HuH-7 (cell line): ENCODE measurements around the gene AP5Z1.

Source experiments
- DNase-seq: peaks from one replicate; pipeline ENCODE4 v3.0.0; 2011; ENCODE audit warnings: low spot score

AP5Z1 gene

DNA sequence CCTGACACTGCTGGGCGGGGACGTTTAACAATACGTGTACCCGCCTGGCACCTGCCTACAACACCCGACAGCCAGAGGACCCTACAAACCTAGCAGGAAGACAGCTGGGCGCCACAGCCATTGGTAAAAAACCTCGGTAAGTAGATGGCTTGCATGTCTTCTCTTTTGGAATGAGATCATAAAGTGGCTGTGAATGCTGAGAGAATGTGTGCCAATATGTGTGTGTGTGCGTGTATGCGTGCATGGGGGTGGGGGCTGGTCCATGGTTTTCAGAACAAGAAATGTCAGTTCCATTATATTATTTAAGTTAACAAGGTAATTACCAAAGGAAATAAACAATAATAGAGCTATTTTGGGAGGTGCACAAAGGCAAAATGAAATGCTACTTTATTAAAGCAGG lies 47.3 kb downstream of the AP5Z1 start:
- no peak for DNase-seq

DNA sequence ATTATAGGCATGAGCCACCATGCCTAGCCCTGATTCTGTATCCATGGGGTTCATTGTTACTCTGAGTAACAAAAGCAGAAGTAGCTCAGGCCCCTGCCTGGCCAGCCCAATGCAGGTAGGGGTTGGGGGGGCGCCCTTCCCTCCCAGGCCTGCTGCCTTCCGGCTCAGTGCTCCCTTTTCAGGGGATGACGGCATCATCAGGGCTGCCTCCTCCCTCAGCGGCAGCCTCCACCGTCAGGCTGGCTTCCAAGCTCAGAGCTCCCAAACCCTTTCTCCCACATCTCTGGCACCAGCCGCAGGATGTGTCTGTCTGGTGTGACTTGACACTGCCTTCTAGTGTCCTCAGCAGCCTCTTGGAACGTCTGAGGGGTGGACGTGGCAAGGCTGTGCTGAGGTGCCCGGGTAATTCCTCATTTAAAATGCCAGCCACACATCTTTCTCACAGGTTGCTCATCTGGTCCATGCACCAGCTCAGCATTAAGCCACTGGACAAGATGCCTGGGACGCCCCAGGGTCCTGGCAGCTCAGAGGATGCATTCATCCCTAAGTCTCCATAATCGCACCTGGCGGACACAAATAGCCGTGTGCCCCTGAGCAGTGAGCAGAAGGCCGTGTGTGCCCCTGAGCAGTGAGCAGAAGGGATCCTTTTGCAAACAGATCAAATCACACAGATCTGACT lies 48.2 kb downstream of the AP5Z1 start:
- DNase-seq = no peak

DNA sequence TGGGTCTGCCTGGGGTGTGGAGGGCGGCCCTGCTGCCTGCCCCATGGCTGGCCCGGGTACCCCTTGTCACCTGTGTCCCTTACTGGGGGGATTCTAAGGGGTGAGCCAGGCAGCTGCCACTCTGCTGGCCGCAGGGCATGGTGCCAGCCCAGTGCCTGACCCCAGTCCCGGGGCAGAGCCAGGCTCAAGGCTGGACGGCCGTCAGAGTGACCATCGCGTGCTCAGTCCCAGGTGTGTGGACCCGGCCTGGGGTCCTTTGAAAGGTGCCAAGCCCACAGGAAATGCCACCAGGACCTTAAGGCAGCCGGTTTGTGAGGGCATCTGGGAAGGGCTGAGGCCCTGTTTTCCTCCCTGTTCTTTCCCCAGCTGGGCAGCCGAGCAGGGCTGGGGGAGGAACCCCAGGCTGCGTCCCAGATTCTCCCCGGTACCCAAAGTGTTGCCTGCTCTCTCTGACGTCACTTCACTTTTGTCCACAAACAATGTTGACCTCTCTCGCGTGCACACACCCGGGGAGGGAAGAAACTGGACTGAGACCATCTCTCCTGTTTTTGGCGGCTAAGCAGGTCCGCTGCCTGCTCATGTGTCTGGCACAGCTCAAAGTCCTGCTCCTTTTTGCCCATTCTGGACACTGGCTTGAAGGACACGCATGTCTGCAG lies 48.8 kb downstream of the AP5Z1 start:
- no peak for DNase-seq

DNA sequence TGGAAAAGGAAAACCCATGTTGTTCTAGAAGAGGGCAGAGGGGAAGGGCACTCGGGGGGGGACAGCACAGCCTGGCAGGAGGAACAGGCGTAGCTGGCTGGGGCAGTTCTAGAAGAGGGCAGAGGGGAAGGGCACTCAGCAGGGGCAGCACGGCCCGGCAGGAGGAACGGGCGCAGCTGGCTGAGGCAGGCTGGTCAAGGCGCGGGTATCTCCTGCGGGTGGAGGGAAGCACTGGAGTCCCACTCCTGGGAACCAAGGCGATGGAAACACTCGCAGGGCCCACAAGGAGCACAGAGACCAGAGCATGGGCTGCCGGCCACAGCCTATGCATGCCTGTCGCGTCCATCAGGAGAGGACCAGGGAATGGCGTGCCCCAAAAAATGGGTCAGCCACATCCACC lies 49.7 kb downstream of the AP5Z1 start:
- DNase-seq = no peak

DNA sequence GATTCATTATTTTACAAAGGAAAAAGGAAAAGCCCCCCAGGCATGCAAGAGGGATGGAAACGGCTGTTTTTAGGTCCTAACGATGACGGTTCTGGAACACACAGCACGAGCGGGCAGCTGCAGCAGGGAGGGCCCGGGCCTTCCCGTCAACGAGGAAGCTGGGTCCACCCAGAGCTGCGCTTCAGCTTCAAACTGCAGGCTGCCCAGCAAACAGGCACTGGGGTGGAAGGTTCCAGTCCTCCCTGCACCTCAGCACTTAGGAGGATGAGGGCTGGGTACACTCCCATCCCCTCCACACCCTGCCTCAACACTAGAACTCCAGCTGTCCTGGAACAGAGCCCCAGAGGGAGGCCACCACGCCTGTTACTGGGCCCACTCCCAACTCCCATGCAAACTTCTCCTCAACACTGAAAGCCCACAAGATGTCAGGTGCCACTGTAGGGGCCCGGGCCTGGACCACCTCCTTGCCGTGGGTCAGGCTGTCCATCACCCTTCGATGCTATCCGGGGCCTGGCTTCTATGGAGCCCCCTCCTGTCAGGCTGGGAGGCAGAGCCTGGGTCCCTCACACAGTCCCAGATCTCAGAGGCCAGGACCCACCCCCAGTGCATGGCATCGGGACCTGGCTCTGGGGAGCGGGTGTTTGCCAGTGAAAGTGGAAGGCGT lies 53.4 kb downstream of the AP5Z1 start:
- no peak for DNase-seq

DNA sequence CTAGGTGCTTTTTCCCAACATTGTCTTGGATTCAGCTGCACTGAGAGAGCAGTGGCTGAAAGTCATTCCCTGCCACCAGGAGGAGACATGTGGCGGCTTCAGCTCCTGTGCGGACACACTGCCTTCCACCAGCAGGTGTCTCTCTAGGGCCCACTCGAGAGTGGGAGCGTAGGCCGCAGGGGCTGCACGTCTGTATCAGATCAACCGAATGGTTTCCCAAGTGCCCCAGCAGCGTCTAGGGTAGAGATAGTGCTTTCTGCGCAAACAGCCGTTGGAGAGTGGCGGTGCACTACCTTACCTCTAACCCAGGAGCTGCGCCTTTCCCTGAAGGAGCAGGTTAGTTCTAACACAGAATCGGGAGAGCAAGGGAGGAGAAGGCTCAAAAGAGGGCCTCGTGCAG lies 54.8 kb downstream of the AP5Z1 start:
- DNase-seq = peak; percentile 92

DNA sequence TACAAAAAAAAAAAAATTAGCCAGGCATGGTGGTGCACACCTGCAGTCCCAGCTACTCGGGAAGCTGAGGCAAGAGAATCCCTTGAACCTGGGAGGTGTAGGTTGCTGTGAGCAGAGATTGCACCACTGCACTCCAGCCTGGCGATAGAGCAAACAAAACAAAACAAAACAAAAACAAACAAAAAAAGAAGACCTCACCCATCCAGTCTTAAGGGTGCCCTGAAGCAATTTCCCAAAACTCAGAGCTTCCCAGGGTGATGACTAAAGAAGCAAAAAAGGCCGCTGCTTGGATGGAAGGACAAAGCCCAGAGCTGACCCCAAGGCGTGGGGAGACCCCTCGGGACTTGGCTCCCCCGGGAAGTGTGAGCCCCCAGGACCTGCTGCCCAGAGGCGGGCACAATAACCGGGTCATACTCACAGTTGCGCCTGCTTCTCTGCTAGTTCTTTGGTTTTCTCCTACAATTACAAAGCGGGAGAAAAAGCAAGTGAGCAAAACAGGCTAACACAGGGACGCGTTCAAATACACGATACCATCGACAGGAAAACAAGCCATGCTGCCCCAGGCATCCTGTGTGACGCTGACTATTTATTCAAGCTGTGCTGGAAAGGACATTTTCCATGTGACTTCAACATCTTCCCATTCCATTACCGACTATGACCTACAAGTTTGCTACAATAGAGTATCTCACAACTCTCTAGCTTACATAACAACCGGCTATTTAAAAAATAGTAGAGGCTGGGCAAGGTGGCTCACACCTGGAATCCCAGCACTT lies 56.5 kb downstream of the AP5Z1 start:
- DNase-seq = no peak

DNA sequence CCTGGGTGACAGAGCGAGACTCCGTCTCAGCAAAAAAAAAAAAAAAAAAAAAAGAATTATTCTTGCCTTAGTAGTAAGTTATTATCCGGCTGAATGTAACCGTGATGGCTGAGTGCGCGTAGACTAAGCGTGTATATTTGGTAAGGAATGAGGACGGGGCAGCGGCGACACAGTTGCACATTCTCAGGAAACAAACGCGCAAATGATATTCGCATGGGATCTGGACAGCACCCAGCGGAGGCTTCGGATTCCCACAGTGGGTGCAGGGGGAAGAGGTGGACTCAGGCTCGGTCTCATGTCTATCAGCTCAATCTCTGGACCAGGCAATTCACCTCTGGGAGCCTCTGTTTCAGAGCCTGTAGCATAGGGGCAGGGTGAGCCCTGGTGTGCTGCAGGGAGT lies 57.3 kb downstream of the AP5Z1 start:
- DNase-seq = no peak

DNA sequence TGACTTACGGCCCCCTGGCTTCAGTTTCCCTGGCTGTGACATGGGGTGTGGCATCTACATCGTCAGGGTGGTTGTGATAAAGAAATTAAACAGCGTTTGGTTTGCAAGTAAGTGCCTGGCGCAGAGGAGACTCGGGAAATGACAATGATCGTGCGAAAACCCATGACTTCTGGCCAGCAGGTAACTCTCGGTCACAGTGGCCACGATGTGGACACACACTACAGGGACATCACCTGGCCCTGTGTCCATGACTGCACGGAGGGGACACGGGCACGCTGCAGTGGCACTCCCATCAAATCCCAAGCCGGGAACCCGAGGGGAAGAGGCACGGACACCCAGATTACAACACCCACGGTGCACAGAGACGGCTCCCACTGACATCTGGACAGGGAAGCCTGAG lies 57.8 kb downstream of the AP5Z1 start:
- DNase-seq = no peak

DNA sequence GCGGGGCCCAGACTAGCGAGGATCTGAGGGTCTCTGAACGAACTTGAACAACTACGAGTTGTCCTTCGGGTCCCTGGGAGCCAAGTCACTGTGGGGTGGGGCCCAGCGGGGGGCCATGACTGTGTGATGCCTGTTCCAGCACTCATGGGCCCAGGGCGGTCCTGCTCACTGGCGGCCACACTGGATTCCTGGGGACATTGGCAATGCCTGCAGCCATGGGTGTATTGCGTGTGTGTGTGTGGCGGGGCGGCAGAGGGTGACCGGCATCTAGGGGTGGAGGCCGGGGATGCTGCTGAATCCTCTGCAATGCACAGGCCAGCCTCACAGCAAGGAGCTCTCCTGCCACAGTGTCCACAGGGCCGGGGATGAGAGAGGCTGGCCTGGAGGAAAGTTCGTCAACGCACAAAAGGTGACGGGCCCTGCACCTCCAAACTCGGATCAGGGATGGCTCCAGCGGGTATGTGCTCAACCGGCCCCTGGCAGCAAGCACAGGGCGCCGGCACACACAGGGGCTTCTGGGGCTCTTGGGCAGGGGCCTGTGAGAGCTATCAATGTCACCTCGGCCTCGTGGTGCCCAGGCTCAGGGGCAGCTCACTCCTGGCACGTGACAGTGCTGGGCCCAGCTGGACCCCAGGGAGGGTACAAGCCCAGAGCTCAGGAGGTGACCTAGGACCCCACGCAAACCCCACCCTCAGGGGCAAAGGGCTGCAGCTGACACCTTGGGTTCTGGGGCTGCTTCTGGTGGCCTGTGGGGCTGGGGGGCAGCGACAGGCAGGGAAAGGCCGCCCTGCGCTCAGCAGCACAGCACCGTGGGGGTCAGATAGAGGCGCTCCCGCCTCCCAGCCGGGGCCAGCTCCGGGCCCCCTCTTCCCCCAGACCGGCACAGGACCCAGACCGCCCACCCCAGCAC lies 58.5 kb downstream of the AP5Z1 start:
- DNase-seq = no peak

DNA sequence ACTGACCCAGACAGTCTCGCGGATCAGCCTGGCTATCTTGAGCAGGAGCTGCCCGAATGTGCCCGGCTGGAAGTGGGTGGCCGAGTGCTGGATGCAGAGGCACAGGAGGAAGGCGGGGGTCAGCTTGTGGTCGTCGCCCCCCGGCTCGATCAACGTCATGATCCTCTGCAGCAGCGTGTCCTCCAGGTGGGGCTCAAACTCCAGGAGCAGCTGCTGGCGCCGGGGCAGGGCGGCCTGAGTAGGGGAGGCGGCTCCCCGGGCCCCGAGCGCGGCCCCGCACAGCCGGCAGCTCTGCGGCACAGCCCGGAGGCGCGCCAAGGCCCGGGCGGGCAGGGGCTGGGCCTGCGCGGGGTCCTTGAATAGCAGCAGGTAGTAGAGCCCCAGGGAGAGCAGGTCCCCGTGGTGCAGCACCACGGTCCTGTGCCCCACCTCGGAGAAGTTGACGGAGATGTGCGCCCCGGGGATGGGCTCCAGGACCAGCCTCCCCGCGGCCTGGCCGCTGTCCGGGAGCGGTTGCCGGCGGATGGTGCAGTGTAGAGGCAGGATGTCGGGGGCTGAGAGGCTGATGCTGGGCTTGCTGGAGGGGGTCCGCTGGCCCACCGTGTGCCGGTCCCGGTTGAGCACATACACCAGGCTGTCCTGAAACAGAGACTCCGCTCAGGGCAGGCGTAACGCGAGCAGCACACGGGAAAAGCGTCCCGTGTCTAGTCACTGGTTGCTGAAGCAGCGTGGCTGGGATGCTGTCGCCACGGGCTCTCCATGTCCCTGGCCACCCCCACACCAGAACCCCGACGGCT lies 59.4 kb downstream of the AP5Z1 start:
- no peak for DNase-seq

DNA sequence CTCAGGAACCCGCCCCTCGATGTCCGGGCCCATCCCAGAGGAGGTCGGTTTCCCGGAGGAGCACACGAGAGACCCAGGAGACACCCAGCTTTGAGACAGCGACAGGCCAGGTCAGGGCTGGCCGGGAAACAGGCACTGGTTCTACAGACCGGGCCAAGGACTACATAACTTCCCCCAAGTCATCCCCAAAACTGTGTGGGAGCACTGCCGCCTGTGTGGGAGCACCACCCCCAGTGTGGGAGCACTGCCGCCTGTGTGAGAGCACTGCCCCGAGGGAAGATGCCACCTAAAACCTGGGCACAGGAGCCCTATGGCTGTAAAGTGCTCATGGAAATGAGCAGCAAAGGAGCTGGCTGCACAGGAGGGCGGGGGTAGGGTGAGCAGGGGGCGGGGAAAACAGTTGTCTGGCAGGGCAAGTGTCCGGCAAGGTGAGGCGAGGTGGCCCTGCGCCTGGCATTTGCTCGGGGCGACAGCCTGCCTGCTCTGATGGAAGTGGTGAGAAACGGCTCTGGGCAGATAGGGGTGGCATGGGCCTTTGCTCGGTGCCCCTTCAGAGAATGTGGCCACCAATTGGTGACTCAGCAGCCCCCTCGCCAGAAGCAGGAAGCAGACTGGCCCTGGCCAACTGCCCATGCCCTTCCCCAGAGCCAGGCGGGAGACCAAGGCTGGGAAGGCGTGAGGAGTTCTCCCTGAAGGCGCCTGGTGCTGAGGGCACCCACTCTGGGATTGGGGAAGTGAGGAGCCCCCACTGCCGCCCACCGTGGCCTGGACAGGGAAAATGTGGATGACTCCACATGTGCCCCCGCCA lies 60.2 kb downstream of the AP5Z1 start:
- no peak for DNase-seq

DNA sequence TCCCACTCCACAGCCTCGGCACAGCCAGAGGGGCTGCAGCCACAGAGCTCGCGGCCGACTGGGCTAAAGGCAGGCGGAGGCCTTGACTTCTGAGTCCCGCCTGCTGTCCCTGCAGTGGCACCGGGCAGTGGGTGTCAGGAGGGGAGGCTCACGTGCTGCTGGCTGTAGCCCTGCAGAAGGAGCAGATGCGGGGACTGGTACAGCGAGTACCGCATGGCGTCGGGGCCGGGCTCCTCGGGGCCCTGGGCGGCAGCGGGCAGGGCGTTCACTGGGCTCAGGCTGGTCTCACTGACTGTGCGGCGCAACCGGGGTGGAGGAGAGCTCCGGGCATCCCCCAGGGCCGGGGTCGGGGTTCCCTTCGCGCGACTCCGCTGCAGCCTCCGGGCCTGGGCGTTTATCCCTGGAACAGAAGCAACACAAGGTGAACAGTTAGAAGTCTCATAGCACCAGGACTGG lies 60.8 kb downstream of the AP5Z1 start:
- DNase-seq = no peak

DNA sequence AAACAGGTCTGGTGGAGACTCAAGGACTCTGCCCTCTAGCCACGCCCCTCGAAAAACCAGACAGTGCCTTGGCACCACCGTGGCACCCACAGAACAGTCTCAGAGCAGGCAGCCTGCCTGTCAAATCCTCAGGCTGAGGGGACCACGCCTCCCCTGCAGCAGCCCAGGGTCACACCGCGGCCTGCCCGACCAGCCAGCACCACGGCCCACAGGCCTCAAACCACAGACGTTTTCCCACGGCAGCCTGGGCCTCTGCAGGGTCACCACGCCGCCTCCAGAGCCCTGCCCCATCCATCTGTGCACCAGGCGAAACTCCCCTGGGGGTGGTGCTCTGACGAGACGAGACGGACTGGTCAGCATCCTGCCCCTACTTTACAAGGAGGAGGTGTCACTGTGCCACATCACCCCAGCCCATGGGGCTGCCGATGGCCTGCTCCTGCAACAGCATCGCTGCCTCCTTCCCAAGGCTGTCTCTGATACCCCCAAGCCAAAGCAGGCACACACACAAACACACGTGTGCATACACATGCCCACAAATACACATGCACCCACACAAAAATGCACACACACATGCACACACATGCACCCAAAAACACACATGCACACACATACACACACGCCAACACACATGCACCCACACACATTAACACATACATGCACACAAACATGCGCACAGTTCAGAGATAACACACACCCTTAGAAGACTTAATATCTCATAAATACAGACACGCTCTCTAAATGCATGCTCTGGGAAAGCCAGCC lies 61.8 kb downstream of the AP5Z1 start:
- DNase-seq = no peak

DNA sequence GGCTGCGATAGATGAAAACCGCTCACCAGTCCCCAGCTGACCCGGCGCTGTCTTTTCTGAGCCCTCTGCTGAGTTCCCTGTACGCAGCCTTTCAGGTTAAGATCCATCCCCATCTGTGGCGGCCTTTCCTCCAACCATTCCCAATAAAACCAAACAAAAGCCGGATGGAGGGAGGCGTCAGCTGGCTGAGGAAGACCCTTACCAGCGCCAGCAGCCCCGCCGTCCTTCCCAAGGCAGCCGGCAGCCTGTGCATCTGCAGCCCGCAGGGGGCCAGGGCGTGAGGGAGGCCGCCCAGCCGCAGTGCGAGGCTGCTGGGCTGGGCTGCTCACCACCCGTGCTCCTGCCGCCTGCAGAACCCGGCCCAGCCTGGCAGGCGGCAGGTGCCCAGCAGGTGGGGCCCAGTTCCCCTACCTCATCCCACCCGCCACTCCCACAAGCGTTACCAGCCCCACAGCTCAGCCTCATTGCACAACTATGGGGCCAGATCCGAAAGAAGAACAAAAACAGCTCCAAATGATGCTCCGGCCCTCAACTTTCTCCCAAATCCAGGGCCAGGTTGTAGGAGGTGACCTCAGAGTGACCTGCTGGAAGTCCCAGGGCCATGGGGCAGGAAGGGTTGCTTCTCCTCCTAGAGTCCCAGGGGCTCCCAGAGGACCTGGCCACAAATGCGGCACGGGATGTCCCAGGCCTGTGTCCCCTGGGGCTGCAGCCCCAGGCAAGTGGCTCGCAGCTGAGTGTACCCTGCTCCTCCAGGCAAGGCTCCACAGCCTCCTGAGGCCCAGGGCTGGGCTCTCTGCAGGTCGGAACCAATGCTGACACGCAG lies 62.6 kb downstream of the AP5Z1 start:
- DNase-seq = no peak

DNA sequence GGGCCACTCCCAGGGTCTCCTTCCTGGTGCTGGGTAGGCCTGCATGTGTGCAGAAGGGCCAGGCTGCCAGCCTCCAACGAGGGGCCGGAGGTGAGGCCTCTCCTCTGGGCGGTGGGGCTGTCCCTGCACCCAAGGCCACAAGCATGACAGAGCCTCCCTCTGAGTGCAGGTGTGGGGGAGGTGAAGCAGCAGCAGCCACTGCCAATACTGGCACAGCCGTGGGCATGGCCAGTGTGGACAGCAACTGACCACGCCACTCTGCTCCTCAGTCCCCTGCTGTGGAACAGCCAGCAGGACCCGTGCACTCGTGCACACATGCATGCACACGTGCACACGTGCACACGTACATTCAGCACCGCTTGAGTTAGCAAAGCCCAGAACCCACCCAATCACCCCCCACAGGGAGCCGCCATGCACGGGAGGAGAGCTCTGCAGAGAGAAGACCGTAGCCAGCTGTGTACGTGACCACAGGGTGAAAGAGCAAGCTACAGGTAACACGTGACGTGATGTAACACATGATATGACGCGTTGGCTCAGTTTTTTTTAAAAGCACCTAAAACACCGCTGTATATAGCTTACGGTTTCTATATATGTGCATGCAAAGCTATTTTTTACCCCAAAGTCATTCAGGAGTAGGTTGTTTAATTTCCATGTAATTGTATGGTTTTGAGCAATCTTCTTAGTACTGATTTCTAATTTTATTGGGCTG lies 63.4 kb downstream of the AP5Z1 start:
- DNase-seq = no peak

DNA sequence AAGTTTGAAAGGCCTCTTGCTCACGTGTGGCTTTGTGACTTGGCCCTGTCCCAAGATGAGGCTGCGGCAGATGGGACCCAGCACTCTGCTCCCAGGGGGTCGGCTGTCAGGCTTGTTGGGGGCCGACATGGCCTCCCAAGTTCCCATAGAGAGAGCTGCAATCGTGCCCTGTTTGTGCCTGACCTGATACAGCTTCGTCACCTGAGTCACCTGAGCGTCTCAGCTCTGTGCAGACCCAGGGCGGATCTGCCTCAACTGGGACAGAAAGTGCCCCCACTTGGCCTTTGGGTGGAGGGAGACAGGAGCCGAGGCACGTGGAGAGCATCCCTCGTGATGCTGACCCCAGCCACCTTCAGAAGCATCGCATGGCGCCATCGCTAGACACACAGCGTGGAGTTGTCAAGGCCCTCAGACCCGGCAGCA lies 64.7 kb downstream of the AP5Z1 start:
- no peak for DNase-seq
